Breast epithelium (tissue), 3 donors: ENCODE data around the gene TMEM178B.

Experiments used
- CTCF ChIP-seq, 3 donors: fragments of 450-650 bp; IDR thresholded peaks; one replicate each; pipeline ENCODE4 v1.5.1; 2016 to 2017; ENCODE audit warnings: antibody characterized with exemption in 3 of 3, mild to moderate bottlenecking in 3 of 3, moderate library complexity in 3 of 3
- POLR2AphosphoS5 ChIP-seq, 3 donors: sonication (generic); formaldehyde crosslinking; IDR thresholded peaks; one replicate each; pipeline ENCODE4 v1.6.1; 2017; ENCODE audit warnings: antibody characterized with exemption in 3 of 3

DNA sequence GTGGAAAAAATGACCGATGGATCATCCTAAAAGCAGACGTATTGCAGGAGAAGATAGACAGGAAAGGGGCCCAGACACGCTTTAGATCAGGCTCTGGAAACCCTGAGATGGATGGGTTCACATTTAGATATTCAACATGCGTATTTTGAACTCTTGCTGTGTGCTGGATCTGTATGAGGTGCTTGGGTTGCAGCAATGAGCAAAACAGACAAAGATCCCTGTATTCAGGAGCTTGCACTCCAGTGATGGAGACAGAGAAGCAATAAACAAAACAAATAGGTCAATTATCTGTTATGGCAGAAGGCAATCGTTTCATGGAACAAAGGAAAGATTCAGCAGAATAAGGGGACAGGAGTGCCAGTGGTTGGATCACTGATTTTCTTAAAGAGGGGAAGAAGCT lies 275.5 kb downstream of the TMEM178B start:
- no peak for TF ChIP-seq CTCF (IDR thresholded peaks at IDR 0.05)
- no peak for TF ChIP-seq POLR2AphosphoS5 (IDR thresholded peaks at IDR 0.05)
